Type B pancreatic cell (in vitro differentiated cells): ENCODE results near the gene CEACAM3. TPM values are rescaled to one million over a fixed set of nuclear protein-coding genes. Genes with fewer than 3 reads are reported as not detected.
"Not testable (repeated sequence)": the region's sequence is repeated elsewhere in the genome, so short reads cannot be mapped to it uniquely, and the experiment has no call there.

ENCODE experiments used
- DNase-seq: peaks from one replicate; pipeline ENCODE4 v3.0.0; 2021; ENCODE audit warnings: mixed read lengths; ENCODE audit not compliant: unreplicated experiment; ENCODE audit errors: extremely low spot score
- H3K27ac Mint-ChIP-seq: 2 replicates; pipeline ENCODE4 v1.8.0; 2021; ENCODE audit warnings: mild to moderate bottlenecking, mixed read lengths
- H3K27me3 Mint-ChIP-seq: 2 replicates; pipeline ENCODE4 v1.8.0; 2021; ENCODE audit warnings: mixed read lengths
- H3K36me3 Mint-ChIP-seq: 2 replicates; pipeline ENCODE4 v1.8.0; 2021; ENCODE audit warnings: mixed read lengths
- H3K4me1 Mint-ChIP-seq: one replicate; pipeline ENCODE4 v1.8.0; 2021; ENCODE audit warnings: mixed read lengths; ENCODE audit not compliant: unreplicated experiment
- H3K4me3 Mint-ChIP-seq: 2 replicates; pipeline ENCODE4 v1.8.0; 2021; ENCODE audit warnings: mild to moderate bottlenecking, mixed read lengths
- H3K9me3 Mint-ChIP-seq: 2 replicates; pipeline ENCODE4 v1.8.0; 2021; ENCODE audit warnings: mixed read lengths
- CTCF ChIP-seq: fragments of 200-600 bp; sonication (generic); conservative IDR thresholded peaks from 2 replicates; pipeline ENCODE4 v1.5.0; 2021; ENCODE audit warnings: antibody characterized with exemption, mild to moderate bottlenecking
- total RNA-seq: library from RNA; stranded (reverse); gene quantifications from 2 replicates; pipeline ENCODE4 v1.2.1, GENCODE V29; 2021; ENCODE audit warnings: low replicate concordance

Gene CEACAM3
- total RNA-seq, 1 donor from 2014 or later = not detected

GRCh38 chr19:41753936-41754529 is 42.4 kb upstream of the CEACAM3 start:
- peaks cover 15% of the 10 kb centered on the region for H3K27me3 Mint-ChIP-seq
- no peak overlapping the region for H3K4me3 Mint-ChIP-seq
- DNase-seq = no peak
- H3K27ac Mint-ChIP-seq = no peak overlapping the region
- TF ChIP-seq CTCF = peak; percentile 75
- no peaks in the 10 kb centered on the region for H3K9me3 Mint-ChIP-seq
- no peaks in the 10 kb centered on the region for H3K4me1 Mint-ChIP-seq
- no peaks in the 10 kb centered on the region for H3K36me3 Mint-ChIP-seq

GRCh38 chr19:41755328-41755913 is 41.0 kb upstream of the CEACAM3 start, which contains the start of gene CEACAM6:
Gene CEACAM6 (plus strand): TSS chr19:41755530. CDS start chr19:41755639, 109 bp downstream.
- H3K27me3 Mint-ChIP-seq = peaks cover 19% of the 10 kb centered on the region
- TF ChIP-seq CTCF = no peak
- DNase-seq = no peak
- peak within 1 kb of the TSS; percentile 7 for H3K27ac Mint-ChIP-seq
- H3K4me1 Mint-ChIP-seq = no peaks in the 10 kb centered on the region
- peak within 1 kb of the TSS; percentile 77 for H3K4me3 Mint-ChIP-seq
- no peaks in the 10 kb centered on the region for H3K9me3 Mint-ChIP-seq
- H3K36me3 Mint-ChIP-seq = no peaks in the 10 kb centered on the region

- no peak for TF ChIP-seq CTCF
- Mint-ChIP-seq H3K9me3 (no peaks in the 10 kb centered on the region), H3K4me3 (peak overlapping the region; percentile 22), H3K36me3 (no peaks in the 10 kb centered on the region), H3K27me3 (peaks cover 17% of the 10 kb centered on the region), H3K4me1 (no peaks in the 10 kb centered on the region), H3K27ac (no peak overlapping the region)
- DNase-seq = no peak
Measured at GRCh38 chr19:41758846-41759245, 37.5 kb upstream of the CEACAM3 start.

DNA sequence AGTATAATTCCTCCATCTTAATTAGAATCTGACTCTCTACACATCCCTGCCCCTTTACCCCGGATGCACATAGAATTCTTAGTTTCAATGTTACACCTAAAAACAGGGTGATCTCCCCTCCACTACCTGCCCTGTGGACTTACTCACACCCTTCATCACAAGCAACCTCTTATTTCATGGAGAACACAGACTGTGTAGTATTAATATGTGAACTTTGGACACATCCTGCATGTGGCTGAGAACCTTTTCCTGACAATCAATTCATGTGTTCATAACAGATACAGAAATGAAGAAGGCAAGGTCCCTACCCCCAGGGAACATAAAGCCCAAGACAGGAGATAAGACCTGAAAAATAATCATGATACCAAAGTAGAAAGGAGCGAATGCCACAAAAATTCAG is 29.3 kb upstream of the CEACAM3 start:
- peaks cover 14% of the 10 kb centered on the region for H3K27me3 Mint-ChIP-seq
- H3K27ac Mint-ChIP-seq = no peak overlapping the region
- no peaks in the 10 kb centered on the region for H3K36me3 Mint-ChIP-seq
- no peak for DNase-seq
- no peaks in the 10 kb centered on the region for H3K4me1 Mint-ChIP-seq
- no peak for TF ChIP-seq CTCF
- H3K4me3 Mint-ChIP-seq = no peak overlapping the region
- no peaks in the 10 kb centered on the region for H3K9me3 Mint-ChIP-seq

DNA sequence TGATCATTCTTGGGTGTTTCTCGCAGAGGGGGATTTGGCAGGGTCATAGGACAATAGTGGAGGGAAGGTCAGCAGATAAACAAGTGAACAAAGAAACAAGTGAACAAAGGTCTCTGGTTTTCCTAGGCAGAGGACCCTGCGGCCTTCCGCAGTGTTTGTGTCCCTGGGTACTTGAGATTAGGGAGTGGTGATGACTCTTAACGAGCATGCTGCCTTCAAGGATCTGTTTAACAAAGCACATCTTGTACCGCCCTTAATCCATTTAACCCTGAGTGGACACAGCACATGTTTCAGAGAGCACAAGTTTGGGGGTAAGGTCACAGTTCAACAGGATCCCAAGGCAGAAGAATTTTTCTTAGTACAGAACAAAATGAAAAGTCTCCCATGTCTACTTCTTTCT is 28.3 kb upstream of the CEACAM3 start:
- not testable (repeated sequence) for DNase-seq, H3K4me3 Mint-ChIP-seq, H3K4me1 Mint-ChIP-seq, H3K36me3 Mint-ChIP-seq, H3K27ac Mint-ChIP-seq, H3K9me3 Mint-ChIP-seq
- peaks cover 15% of the 10 kb centered on the region for H3K27me3 Mint-ChIP-seq

DNA sequence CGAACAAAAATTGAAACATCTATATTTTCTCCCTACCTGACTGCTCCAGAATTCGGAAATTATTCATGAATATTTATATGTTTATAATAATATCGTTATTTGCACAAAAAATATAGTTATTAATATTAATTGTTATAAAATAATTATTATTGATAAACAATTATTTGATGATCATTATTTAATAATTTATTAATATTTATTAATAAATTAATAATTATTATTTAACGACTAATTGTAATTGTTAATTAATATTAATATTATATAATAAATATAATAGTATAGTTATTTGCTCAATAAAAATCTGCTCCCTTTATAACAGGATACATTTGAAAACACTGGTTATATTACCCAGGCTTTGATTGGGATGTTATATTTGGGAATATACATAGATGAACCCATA is 26.8 kb upstream of the CEACAM3 start:
- H3K4me3 Mint-ChIP-seq = no peak overlapping the region
- no peaks in the 10 kb centered on the region for H3K36me3 Mint-ChIP-seq
- H3K27ac Mint-ChIP-seq = no peak overlapping the region
- peaks cover 9% of the 10 kb centered on the region for H3K27me3 Mint-ChIP-seq
- DNase-seq = no peak
- H3K4me1 Mint-ChIP-seq = no peaks in the 10 kb centered on the region
- no peak for TF ChIP-seq CTCF
- no peaks in the 10 kb centered on the region for H3K9me3 Mint-ChIP-seq
